ENCODE data around the gene PAK6.

DNA sequence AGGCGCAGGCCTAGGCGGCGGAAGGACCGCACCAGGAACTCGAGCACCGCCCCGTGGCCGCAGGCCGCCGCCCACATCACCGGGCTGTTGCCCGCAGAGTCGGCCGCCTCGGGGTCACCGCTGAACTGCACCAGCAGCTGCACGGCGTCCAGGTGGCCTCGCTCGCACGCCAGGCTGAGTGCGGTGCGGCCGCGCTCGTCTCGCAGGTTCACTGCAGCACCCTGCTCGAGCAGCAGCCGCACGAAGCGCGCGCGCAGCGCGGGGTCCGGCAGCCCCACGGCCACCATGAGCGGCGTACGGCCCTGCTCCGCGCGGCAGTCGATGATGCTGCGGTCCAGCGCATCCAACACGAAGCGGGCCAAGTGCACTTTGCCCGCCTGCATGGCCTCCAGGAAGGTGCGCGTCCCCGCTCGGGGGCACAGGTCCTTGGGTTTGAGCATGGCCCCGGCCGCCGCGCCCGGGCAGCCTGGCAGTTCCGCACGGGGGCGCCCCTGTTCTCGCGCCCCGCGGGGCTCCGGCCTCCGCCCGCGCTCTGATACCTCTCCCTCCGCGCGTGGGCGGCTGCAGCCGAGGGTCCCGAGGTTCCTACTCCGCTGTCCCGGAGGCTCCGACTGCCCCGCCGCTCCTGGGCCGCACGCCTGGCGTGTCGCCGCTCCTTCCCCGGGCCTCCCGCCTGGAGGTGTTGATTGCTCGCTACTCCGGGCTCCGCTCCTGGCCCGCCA, 43.4 kb downstream of the PAK6 start:
- TF ChIP-seq RCOR1 (IDR thresholded peaks at IDR 0.05; ENCODE audit: low read length) (no peak), NRF1 (IDR thresholded peaks at IDR 0.05; ENCODE audit: low read depth, low read length) (no peak), TCF12 (IDR thresholded peaks at IDR 0.05) (no peak)
- TF ChIP-seq, protein P1, sequence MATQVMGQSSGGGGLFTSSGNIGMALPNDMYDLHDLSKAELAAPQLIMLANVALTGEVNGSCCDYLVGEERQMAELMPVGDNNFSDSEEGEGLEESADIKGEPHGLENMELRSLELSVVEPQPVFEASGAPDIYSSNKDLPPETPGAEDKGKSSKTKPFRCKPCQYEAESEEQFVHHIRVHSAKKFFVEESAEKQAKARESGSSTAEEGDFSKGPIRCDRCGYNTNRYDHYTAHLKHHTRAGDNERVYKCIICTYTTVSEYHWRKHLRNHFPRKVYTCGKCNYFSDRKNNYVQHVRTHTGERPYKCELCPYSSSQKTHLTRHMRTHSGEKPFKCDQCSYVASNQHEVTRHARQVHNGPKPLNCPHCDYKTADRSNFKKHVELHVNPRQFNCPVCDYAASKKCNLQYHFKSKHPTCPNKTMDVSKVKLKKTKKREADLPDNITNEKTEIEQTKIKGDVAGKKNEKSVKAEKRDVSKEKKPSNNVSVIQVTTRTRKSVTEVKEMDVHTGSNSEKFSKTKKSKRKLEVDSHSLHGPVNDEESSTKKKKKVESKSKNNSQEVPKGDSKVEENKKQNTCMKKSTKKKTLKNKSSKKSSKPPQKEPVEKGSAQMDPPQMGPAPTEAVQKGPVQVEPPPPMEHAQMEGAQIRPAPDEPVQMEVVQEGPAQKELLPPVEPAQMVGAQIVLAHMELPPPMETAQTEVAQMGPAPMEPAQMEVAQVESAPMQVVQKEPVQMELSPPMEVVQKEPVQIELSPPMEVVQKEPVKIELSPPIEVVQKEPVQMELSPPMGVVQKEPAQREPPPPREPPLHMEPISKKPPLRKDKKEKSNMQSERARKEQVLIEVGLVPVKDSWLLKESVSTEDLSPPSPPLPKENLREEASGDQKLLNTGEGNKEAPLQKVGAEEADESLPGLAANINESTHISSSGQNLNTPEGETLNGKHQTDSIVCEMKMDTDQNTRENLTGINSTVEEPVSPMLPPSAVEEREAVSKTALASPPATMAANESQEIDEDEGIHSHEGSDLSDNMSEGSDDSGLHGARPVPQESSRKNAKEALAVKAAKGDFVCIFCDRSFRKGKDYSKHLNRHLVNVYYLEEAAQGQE (IDR thresholded peaks at IDR 0.05; ENCODE audit: low read depth, low read length) = no peak
- TF ChIP-seq, protein P2, sequence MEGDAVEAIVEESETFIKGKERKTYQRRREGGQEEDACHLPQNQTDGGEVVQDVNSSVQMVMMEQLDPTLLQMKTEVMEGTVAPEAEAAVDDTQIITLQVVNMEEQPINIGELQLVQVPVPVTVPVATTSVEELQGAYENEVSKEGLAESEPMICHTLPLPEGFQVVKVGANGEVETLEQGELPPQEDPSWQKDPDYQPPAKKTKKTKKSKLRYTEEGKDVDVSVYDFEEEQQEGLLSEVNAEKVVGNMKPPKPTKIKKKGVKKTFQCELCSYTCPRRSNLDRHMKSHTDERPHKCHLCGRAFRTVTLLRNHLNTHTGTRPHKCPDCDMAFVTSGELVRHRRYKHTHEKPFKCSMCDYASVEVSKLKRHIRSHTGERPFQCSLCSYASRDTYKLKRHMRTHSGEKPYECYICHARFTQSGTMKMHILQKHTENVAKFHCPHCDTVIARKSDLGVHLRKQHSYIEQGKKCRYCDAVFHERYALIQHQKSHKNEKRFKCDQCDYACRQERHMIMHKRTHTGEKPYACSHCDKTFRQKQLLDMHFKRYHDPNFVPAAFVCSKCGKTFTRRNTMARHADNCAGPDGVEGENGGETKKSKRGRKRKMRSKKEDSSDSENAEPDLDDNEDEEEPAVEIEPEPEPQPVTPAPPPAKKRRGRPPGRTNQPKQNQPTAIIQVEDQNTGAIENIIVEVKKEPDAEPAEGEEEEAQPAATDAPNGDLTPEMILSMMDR (IDR thresholded peaks at IDR 0.05) = peak; percentile 48
